Smooth muscle cell (in vitro differentiated cells): ENCODE measurements around the gene BBS1. TPM values are rescaled to one million over a fixed set of nuclear protein-coding genes. Genes with fewer than 3 reads are reported as not detected.

Source experiments
- DNase-seq: peaks from one replicate; lab custom pipeline; 2025; ENCODE audit not compliant: unreplicated experiment; lab: John Stamatoyannopoulos, UW
- H2AFZ ChIP-seq: fragments of 200-600 bp; sonication (generic); 2 replicates; pipeline ENCODE4 v1.6.0; 2016; ENCODE audit warnings: antibody characterized with exemption, low read depth, mild to moderate bottlenecking
- H3F3A ChIP-seq: fragments of 200-600 bp; sonication (generic); 2 replicates; pipeline ENCODE4 v1.6.0; 2017; ENCODE audit warnings: antibody characterized with exemption, low read depth
- H3K27ac ChIP-seq: fragments of 200-600 bp; sonication (generic); 2 replicates; pipeline ENCODE4 v1.5.1; 2016; ENCODE audit warnings: low read depth, mild to moderate bottlenecking
- H3K27me3 ChIP-seq: fragments of 200-600 bp; sonication (generic); 2 replicates; pipeline ENCODE4 v1.6.1; 2016; ENCODE audit warnings: low read depth, mild to moderate bottlenecking
- H3K36me3 ChIP-seq: fragments of 200-600 bp; sonication (generic); 2 replicates; pipeline ENCODE4 v1.5.1; 2016; ENCODE audit warnings: low read depth
- H3K4me1 ChIP-seq: fragments of 200-600 bp; sonication (generic); 2 replicates; pipeline ENCODE4 v1.5.1; 2016; ENCODE audit warnings: low read depth
- H3K4me2 ChIP-seq: fragments of 200-600 bp; sonication (generic); 2 replicates; pipeline ENCODE4 v1.6.0; 2016; ENCODE audit warnings: mild to moderate bottlenecking
- H3K4me3 ChIP-seq: fragments of 200-600 bp; sonication (generic); 2 replicates; pipeline ENCODE4 v1.5.1; 2016; ENCODE audit warnings: mild to moderate bottlenecking
- H3K79me2 ChIP-seq: fragments of 200-600 bp; sonication (generic); 2 replicates; pipeline ENCODE4 v1.6.0; 2016; ENCODE audit warnings: low read depth, mild to moderate bottlenecking
- H3K9ac ChIP-seq: fragments of 200-600 bp; sonication (generic); 2 replicates; pipeline ENCODE4 v1.6.0; 2016; ENCODE audit warnings: low read depth
- H3K9me3 ChIP-seq: fragments of 200-600 bp; sonication (generic); replicated peaks from 2 replicates; pipeline ENCODE4 v1.5.1; 2016; ENCODE audit warnings: low read depth
- H4K20me1 ChIP-seq: fragments of 200-600 bp; sonication (generic); 2 replicates; pipeline ENCODE4 v1.6.0; 2016; ENCODE audit warnings: low read depth
- CTCF ChIP-seq: fragments of 200-600 bp; sonication (generic); IDR thresholded peaks from 2 replicates; pipeline ENCODE4 v1.5.1; 2017; ENCODE audit warnings: borderline replicate concordance, mild to moderate bottlenecking, antibody characterized with exemption; ENCODE audit not compliant: insufficient read depth, poor library complexity, severe bottlenecking
- WGBS: methylation state at CpG from one replicate; pipeline ENCODE4 v1.1.7; 2016; ENCODE audit warnings: low lambda C conversion rate; 5-methylcytosine and 5-hydroxymethylcytosine counted together
- polyA plus RNA-seq: library from polyadenylated mRNA; unstranded; fragments of >200 nt; fragmentation: Nextera tagmentation; extraction: Ambion mirVana; gene quantifications from 2 replicates; pipeline ENCODE4 v1.2.1, GENCODE V29; 2016
- total RNA-seq: library from RNA; depleted of rRNA; stranded (reverse); fragments of >200 nt; gene quantifications from 2 replicates; pipeline ENCODE4 v1.2.3, GENCODE V29; 2014

BBS1 gene
- total and polyA plus RNA-seq, 2 experiments from 2014 or later: 13.0 to 30.1 TPM

- Histone ChIP-seq H2AFZ (no peak overlapping the region), H3K36me3 (no peaks in the 10 kb centered on the region), H3K9me3 (no peaks in the 10 kb centered on the region), H3K27me3 (no peaks in the 10 kb centered on the region), H4K20me1 (no peaks in the 10 kb centered on the region), H3K4me1 (no peaks in the 10 kb centered on the region), H3K4me2 (no peak overlapping the region), H3K9ac (no peak overlapping the region), H3K79me2 (no peaks in the 10 kb centered on the region), H3F3A (no peaks in the 10 kb centered on the region), H3K27ac (no peak overlapping the region), H3K4me3 (no peak overlapping the region)
- TF ChIP-seq CTCF: no peak
- DNase-seq: no peak
- 95% methylated on average over 10 of the region's 10 CpGs for WGBS
These were observed 53.4 kb downstream of the BBS1 start for GRCh38 chr11:66563832-66564231.

GRCh38 chr11:66564538-66564937 is 54.1 kb downstream of the BBS1 start:
- no peak for TF ChIP-seq CTCF
- 90% methylated on average over 14 of the region's 14 CpGs for WGBS
- no peak overlapping the region for H3K4me2 ChIP-seq
- H3K36me3 ChIP-seq: no peaks in the 10 kb centered on the region
- no peaks in the 10 kb centered on the region for H3F3A ChIP-seq
- no peak overlapping the region for H3K4me3 ChIP-seq
- H3K27me3 ChIP-seq: no peaks in the 10 kb centered on the region
- H3K9ac ChIP-seq: no peak overlapping the region
- no peak for DNase-seq
- H4K20me1 ChIP-seq: no peaks in the 10 kb centered on the region
- no peak overlapping the region for H3K27ac ChIP-seq
- H3K79me2 ChIP-seq: no peaks in the 10 kb centered on the region
- H3K9me3 ChIP-seq: no peaks in the 10 kb centered on the region
- H3K4me1 ChIP-seq: no peaks in the 10 kb centered on the region
- H2AFZ ChIP-seq: no peak overlapping the region

DNA sequence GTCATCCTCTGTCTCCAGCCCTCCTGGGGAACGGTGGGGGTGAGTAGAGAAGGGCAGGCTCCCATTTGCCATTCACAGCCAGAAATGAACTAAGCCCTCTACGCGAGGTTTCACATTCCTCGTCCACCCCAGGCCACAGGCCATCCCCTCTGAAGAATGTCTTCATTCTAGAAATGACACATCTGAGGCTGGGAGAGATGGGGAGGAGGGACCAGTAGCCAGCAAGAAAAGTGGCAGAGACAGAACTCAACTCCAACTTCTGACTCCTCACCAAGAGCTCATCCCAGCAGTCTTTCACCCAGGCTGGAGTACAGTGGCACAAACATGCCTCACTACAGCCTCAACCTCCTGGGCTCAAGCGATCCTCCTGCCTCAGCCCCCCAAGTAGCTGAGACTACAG is 54.5 kb downstream of the BBS1 start:
- H4K20me1 ChIP-seq: no peaks in the 10 kb centered on the region
- H3K27me3 ChIP-seq: no peaks in the 10 kb centered on the region
- no peaks in the 10 kb centered on the region for H3K36me3 ChIP-seq
- no peaks in the 10 kb centered on the region for H3F3A ChIP-seq
- no peak overlapping the region for H3K27ac ChIP-seq
- WGBS: 83% methylated on average over 5 of the region's 5 CpGs
- no peaks in the 10 kb centered on the region for H3K9me3 ChIP-seq
- no peak overlapping the region for H3K4me3 ChIP-seq
- no peak overlapping the region for H3K9ac ChIP-seq
- no peaks in the 10 kb centered on the region for H3K79me2 ChIP-seq
- no peak for DNase-seq
- TF ChIP-seq CTCF: no peak
- no peak overlapping the region for H2AFZ ChIP-seq
- H3K4me2 ChIP-seq: no peak overlapping the region
- peaks cover 2% of the 10 kb centered on the region for H3K4me1 ChIP-seq

- Histone ChIP-seq H3K4me3 (no peak overlapping the region), H2AFZ (no peak overlapping the region), H3K79me2 (no peaks in the 10 kb centered on the region), H4K20me1 (no peaks in the 10 kb centered on the region), H3K4me1 (peaks cover 11% of the 10 kb centered on the region), H3K4me2 (no peak overlapping the region), H3K36me3 (no peaks in the 10 kb centered on the region), H3K27ac (no peak overlapping the region), H3F3A (no peaks in the 10 kb centered on the region), H3K27me3 (no peaks in the 10 kb centered on the region), H3K9ac (no peak overlapping the region), H3K9me3 (no peaks in the 10 kb centered on the region)
- DNase-seq: no peak
- no peak for TF ChIP-seq CTCF
- WGBS: 95% methylated on average over 8 of the region's 8 CpGs
These were observed 55.8 kb downstream of the BBS1 start for GRCh38 chr11:66566221-66566620.
